Superior temporal gyrus (tissue), 1 donor: Measurements from ENCODE around the gene ARPC1A.
"Not testable (repeated sequence)": the region's sequence is repeated elsewhere in the genome, so short reads cannot be mapped to it uniquely, and the experiment has no call there.

Experiments used
- DNase-seq: peaks from one replicate; pipeline ENCODE4 v3.0.0-alpha.2; 2016; ENCODE audit errors: extremely low spot score

Gene ARPC1A

DNA sequence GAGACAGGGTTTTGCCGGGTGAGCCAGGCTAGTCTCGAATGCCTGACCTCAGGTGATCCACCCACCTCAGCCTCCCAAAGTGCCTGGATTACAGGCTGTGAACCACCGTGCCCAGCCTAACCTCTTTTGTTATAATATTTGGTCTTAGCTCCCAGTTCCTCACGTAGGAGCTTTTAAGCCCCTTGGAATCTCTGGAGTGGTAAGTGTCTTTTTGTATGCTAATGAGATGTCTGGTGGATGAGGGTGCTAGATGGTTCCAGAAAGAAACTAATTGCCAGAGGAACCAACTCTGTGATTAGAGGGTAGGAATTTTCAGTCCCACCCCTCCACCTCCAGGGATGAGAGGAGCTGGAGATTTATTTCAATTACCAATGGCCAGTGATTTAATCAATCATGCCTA lies 5.3 kb upstream of the ARPC1A start:
- no peak for DNase-seq

DNA sequence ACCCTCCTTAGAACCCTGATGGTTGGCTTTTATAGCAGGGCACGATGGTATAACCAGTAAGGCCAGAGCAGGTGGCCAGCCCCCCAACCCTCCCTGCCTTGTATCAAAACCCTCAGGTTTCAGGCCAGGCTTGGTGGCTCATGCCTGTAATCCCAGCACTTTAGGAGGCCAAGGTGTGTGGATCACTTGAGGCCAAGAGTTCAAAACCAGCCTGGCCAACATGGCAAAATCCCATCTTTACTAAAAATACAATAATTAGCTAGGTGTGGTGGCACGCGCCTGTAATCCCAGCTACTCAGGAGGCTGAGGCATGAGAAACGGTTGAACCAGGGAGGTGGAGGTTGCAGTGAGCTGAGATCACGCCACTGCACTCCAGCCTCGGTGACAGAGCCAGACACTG lies 3.0 kb upstream of the ARPC1A start:
- not testable (repeated sequence) for DNase-seq

DNA sequence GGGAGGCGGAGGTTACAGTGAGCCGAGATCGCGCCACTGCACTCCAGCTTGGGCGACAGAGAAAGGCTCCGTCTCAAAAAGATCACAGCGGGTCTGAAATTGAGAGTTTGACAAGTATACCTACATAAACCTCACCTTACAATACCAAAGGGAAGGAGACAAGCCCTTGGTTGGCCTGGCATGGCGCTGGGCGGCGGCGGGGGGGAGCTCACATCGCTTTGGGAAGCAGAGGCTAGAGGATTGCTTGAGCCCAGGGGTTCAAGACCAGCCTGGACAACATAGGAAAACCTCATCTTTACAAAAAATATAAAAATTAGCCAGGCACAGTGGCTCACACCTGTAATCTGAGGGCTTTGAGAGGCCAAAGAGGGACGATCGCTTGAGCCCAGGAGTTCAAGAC lies 1.1 kb upstream of the ARPC1A start:
- no peak for DNase-seq

DNA sequence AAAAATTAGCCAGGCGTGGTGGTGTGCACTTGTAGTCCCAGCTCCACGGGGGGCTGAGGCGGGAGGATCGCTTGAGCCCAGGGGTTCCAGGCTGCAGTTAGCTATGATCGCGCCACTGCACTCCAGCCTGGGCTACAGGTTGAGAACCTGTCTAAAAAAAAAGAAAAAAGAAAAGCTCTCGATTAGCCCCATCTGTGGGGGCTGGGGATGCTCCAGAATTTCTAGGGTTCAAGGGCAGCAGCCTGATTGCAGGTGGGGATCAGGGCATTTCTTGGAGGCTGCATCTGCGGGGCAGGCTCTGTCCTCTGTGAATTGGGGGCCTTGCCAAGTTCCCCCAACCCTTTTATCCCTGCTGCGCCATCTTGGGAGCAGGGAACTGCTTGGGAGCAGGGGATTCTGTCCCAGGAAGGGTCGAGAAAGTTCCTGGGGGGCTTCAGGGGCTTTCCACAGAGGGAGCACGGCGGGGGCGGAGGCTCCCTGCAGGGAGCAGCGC lies 651 bp upstream of the ARPC1A start:
- no peak for DNase-seq

DNA sequence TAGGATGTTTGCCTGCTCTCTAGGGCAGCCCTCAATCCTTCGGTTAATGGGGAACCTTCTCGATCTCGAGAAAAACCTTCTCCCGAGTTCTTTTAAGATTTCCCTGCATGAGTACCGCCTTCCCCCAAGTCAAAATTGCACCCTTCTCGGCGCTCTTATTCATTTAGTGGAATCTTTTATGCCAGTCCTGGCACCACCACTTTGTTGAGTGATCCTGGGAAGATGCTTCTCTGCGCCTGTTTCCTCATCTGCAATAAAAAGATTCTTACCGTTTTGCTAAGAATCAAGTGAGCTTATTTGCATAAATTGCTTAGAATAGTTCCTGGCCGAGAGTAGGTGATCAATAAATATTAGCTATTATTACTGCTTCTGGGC lies 697 bp downstream of the ARPC1A start:
- no peak for DNase-seq

DNA sequence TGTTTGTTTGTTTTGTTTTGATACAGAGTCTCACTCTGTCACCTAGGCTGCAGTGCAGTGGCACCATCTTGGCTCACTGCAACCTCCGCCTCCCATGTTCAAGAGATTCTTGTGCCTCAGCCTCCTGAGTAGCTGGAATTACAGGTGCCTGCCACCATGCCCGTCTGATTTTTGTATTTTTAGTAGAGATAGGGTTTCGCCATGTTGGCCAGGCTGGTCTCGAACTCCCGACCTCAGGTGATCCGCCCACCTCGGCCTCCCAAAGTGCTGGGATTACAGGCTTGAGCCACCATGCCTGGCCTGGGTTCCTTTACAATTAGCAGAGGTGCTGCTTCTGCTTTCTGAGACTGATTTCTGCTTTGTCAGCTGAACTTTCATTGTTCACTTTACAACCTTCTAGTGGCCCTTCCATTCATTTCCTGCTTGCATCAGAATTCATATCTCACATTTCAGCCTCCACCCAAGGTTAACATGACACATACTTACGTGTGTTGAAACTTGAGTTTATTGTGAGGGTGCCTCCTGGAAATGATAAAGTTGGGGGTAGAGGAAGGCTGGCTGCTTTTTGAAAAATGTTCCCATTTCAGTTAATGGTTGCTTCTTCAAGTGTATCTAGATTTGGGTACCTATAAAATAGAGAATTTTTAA lies 4.7 kb downstream of the ARPC1A start:
- DNase-seq, result not testable (repeated sequence)

DNA sequence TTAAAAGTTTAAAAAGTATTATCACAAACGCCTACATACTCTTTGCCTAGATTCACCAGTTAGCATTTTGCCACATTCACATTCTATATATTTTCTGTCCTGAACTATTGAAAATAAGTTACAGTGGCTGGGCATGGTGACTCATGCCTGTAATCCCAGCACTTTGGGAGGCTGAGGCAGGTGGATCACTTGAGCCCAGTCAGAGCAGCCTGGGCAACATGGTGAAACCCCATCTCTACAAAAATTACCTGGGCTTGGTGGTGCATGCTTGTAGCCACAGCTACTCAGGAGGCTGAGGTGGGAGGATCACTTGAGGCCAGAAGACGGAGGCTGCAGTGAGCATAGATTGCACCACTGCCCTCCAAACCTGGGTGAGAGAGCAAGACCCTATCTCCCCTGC lies 5.3 kb downstream of the ARPC1A start:
- no peak for DNase-seq

DNA sequence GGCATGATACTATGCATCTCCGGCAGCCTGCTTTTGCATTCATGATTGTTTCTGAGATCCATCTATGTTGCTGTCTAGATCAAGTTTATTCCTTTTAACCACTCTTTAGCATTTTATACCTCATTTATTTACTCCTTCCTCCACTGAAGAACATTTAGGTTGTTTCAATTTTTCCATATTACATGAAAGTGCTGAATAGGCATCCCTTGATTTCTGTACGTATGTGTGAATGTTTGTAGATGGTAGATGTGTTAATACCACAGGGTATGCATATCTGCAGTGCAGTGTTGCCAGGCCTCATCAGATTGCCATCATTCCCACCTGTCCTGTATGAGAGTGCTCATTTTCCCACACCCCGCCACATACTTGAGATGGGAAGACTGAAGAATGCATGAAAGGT lies 13.9 kb downstream of the ARPC1A start:
- DNase-seq, result no peak

DNA sequence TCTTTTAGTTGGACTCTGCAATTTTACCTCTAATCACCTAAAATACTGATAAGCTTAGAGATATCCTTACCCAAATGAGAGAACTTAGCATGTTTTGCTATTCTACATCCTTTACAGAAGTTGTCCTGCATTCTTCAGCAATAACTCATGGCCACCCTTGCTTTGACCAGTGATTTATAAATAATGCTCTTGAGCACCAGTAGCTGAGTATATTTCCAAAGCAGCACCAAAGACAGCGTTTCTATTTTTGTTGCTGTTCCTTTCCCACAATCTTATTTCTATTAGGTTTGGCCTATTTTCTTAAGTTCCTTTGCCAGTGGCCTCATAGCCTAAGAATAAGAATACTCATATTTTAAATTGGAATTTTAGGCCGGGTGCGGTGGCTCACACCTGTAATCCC lies 15.0 kb downstream of the ARPC1A start:
- DNase-seq, result no peak

DNA sequence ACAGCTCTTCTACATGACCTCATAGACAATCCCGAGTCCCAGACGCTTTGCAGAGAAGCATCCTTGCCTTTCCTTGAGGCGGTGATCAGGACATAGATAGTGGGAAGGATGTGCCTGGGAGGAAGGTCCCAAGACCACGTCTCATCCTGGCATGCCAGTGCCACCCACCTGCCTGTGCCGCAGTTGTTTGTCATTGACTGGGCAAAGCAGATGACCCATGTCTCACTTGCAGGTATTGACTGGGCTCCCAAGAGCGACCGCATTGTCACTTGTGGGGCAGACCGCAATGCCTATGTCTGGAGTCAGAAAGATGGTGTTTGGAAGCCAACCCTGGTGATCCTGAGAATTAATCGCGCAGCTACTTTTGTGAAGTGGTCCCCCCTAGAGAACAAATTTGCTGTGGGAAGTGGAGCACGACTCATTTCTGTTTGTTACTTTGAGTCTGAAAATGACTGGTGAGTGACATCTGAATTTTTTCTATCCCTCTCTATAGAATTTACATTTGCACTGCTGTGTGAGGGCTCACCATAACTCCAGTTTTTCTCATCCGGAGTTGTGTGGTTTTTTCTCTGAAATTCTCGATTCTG lies 18.5 kb downstream of the ARPC1A start:
- no peak for DNase-seq

DNA sequence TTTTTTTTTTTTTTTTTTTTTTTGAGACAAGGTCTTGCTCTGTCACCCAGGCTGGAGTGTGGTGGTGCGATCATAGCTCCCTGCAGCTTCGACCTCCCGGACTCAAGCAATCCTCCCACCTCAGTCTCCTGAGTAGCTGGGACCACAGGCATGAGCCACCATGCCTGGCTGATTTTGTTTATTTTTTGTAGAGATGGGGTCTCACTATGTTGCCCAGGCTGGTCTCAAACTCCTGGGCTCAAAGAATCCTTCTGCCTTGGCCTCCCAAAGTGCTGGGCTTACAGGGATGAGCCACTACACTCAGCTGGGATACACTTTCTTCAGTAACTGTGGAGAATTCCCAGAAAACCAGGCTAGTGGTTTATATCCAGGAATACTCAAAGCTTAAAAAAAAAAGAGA lies 24.9 kb downstream of the ARPC1A start:
- DNase-seq, result not testable (repeated sequence)

DNA sequence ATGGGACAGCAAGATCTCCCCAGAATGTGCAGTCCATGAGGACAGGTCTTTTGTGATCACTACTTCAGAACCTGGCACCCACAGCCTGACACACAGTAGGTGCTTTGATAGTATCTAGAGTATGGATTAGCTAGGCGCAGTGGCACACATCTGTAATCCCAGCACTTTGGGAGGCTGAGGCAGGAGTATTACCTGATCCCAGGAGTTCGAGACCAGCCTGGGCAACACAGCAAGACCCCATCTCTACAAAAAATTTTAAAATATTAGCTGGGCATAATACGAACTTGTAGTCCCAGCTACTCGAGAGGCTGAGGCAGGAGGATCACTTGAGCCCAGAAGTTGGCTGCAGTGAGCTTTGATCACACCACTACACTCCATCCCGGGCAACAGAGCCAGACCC lies 26.5 kb downstream of the ARPC1A start:
- no peak for DNase-seq

DNA sequence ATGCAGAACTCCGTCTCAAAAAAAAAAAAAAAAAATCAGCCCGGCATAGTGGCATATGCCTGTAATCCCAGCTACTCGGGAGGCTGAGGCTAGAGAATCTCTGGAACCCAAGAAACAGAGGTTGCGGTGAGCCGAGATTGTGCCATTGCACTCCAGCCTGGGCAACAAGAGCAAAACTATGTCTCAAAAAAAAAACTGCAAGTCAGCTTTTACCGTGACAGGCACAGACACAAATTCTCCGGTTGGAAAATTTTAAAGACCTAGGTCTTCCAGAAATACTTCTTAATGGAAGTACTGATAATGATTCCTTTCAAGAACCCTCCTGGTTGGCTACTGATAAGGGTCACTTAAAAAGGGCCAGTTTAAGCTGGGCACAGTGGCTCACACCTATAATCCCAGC lies 29.4 kb downstream of the ARPC1A start:
- DNase-seq, result no peak

DNA sequence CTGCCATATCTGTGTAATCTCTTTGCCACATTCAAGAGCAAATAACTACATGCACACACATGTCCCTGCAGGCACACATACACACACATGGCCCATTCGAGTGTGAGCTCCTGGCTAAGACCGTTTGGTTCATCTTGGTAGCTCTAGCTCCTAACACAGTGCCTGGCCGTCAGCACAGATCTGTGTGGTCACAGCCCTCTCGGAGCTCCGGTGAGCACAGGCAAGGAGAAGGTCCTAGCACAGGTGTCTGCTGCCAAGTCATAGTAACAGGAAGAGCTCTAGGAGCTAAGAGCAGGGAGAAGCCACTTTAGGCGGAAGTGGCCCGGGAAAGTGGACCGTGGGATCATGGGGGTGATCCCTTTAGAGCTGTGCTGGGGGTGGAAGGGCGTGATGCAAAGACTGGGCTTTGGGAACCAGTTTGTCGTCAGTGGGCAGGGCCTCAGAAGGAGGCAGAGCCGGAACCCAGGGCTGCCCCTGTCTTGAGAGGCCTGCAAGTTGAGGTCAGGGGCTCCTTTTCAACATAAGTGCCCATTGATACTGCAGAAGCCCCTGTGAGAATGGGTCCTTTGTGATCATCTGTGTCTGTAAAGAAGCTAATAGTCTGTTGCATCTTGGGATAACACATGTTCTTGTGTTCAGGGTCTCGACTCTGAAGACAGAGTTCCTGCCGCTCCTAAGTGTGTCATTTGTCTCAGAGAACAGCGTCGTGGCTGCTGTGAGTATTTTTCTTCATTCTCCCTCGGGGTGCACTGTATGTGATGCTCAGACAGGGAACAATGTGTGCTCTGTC lies 32.2 kb downstream of the ARPC1A start:
- DNase-seq, result peak; percentile 68

DNA sequence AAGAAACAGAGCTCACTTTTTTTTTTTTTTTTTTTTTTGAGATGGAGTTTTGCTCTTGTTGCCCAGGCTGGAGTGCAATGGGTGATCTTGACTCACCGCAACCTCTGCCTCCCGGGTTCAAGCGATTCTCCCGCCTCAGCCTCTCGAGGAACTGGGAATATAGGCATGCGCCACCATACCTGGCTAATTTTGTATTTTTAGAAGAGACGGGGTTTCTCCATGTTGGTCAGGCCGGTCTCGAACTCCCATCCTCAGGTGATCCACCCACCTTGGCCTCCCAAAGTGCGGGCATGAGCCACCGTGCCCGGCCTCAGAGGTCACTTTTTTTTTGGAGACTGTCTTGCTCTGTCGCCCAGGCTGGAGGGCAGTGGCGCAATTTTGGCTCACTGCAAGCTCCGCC lies 32.8 kb downstream of the ARPC1A start:
- DNase-seq, result not testable (repeated sequence)

DNA sequence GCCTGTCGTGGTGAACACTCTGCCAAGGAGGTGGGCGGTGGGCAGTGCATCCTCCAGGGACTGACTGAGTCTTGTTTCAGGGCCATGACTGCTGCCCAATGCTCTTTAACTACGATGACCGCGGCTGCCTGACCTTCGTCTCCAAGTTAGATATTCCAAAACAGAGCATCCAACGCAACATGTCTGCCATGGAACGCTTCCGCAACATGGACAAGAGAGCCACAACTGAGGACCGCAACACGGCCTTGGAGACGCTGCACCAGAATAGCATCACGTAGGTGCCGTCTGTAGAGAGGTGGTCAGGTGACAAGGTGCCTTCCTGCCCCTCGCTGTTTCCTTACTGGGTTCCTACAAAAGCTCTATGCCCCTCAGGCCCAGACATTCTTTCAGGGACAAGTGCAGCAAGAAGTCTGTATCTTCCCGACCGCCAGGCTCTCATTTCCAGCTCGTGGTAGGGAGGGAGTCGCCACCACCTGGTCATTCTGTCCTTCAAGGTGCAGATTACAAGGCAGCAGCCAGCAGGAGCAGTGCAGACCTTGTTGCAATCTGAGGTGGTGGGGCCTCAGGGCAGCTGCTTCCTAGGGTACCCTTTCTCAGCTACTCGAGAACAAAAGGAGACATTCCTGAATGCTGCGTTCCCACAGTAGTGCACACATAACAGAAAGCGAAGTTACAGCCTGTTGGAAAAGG lies 33.9 kb downstream of the ARPC1A start:
- DNase-seq, result no peak

DNA sequence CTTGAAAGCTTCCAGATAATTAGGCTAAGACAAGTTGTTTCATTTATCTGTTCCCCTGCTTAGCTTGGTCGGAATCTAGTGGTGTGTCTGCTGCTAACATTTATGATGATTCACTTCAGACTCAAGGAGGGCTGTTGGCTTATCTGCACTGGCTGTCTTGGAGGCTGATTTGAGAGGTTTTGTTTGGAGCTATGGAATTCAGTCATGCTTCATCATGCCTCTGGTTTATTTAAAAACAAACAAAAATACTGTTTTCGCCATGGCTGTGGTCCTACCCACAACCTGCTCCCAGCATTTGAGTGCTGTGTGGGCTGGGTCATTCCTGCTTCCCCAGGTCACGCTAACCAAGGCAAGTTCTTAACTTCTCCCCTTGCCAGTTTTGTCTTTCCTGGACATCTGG lies 37.1 kb downstream of the ARPC1A start:
- DNase-seq, result no peak

DNA sequence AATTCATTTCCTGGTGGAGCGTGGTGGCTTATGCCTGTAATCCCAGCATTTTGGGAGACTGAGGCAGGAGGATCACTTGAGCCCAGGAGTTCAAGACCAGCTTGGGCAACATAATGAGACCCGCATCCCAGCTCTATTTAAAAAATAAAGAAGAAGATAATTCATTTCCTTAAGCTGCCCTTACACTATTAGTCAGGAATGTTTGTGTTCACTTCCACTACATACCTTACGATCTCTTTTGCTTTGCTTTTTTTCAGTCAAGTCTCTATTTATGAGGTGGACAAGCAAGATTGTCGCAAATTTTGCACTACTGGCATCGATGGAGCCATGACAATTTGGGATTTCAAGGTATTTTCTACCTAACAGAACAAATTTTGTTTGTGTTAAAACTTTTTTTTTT lies 37.6 kb downstream of the ARPC1A start:
- no peak for DNase-seq

DNA sequence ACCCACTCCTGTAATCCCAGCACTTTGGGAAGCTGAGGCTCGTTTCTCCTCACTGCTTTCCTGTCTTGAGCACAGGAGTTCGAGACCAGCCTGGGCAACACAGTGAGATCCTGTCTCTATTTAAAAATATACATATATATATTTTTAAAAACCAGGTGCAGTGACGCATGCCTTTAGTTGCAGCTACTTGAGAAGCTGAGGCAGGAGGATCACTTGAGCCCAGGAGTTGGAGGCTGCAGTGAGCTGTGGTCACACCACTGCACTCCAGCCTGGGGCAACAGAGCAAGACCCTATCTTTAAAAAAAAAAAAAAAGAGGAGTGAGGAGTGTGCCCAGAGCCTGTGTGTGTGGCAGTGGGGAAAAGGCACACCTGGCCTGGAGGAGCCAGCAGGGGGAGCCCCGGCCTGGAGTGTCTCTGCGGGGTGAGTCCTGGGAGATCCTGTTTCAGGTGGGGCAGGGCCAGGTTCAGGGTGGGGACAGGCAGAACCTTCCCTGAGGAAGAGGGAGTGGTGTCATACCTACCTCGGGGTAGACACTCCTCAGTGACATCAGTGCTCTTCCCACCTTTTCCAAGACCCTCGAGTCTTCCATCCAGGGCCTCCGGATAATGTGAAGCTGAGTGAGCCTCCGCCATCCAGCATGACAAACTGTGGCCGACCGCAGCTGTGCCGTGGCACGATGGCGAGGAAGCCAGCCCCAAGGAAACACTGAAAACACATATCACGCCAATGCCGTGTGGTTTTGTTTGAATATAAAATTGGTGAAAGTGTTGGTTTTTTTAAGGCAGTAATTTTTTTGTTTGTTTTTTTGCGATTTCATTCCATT lies 39.8 kb downstream of the ARPC1A start:
- DNase-seq, result no peak

DNA sequence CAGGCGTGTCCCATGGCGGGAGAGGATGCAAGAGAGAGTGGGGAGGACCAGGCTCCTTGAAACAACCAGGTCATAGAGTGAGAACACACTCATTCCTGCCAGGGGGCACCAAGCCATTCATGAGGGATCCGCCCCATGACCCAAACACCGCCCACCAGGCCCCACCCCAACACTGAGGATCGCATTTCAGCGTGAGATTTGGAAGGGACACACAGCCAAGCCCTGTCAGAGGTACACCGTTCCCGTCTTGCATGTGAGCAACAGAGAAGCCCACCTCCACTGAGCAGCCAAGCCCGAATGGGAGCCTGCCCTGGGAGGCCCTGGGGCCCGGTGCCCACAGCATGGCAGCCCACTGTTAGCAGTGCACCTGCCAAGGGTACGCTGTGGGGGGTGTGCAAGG lies 40.9 kb downstream of the ARPC1A start:
- no peak for DNase-seq

DNA sequence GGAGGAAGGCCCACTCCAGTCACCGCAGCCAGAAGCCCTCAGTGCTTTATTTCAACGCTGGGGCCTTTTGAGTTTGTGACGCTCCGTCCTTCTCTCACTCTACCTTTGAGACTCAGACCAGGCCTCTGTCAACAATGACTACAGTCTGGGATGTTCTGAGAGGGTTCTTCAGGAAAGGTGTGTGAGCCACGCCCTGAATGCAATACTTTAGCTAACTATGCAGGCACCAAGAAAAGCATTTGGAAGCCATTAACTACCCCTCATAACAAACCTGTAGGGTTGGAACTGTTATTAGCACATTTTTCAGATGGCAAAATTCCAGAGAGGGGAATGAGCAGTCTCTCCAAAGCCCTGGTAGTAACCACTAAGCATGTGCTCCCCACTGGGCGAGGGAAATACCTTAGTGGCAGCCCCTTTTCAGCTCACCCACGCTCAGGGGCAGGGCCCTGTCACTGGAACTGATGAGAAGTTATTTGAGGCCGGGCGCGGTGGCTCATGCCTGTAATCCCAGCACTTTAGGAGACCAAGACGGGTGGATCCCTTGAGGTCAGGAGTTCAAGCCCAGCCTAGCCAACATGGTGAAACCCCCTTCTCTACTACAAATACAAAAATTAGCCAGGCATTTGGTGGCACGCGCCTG lies 43.2 kb downstream of the ARPC1A start:
- no peak for DNase-seq
